22Rv1 (cell line): Measurements from ENCODE around the gene CFAP221.

Experiments
- ZFX ChIP-seq: fragments of 450-650 bp; IDR thresholded peaks from 2 replicates; pipeline ENCODE4 v1.6.1; 2017; ENCODE audit warnings: antibody characterized with exemption, borderline replicate concordance
- TF ChIP-seq, protein P1 (sequence below): fragments of 450-650 bp; IDR thresholded peaks from 2 replicates; pipeline ENCODE4 v1.5.1; 2017; ENCODE audit warnings: mild to moderate bottlenecking

DNA sequence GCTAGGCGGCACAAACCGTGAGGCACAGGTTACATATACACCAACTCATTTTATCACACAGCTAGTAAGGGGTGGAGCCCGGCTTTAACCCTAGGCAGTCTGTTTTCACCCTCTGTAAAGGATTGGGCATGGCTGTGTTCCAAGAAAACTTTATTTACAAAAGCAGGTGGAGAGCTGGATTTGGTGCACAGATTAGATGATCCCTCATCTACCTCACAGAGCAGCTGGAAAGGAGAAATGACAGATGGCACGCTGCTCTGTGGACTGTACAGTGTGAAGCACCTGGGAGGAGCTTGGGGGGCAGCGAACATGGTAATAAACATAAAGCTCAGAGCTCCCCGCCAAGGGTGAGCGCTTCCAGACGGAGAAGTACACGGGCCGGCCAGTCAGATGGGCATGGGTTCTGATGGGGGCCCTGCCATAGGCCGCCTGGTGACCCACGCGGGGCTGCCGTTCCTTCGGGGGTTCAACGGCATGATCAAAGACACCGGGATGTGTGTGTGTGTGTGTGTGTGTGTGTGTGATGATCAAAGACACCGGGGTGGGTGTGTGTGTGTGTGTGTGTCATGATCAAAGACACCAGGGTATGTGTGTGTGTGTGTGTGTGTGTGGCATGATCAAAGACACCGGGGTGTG, 133.9 kb downstream of the CFAP221 start:
- TF ChIP-seq, protein P1, sequence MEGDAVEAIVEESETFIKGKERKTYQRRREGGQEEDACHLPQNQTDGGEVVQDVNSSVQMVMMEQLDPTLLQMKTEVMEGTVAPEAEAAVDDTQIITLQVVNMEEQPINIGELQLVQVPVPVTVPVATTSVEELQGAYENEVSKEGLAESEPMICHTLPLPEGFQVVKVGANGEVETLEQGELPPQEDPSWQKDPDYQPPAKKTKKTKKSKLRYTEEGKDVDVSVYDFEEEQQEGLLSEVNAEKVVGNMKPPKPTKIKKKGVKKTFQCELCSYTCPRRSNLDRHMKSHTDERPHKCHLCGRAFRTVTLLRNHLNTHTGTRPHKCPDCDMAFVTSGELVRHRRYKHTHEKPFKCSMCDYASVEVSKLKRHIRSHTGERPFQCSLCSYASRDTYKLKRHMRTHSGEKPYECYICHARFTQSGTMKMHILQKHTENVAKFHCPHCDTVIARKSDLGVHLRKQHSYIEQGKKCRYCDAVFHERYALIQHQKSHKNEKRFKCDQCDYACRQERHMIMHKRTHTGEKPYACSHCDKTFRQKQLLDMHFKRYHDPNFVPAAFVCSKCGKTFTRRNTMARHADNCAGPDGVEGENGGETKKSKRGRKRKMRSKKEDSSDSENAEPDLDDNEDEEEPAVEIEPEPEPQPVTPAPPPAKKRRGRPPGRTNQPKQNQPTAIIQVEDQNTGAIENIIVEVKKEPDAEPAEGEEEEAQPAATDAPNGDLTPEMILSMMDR = no peak
- TF ChIP-seq ZFX = no peak
